Activated B cell treated with CpG ODN at 0.5 μM for 24 hours (primary cell): ENCODE results near the gene CCL22. TPM values are rescaled to one million over a fixed set of nuclear protein-coding genes. Genes with fewer than 3 reads are reported as not detected.

ENCODE experiments used
- ATAC-seq: fragments of 200-7000 bp; cut with Tn5 transposase; one replicate; pipeline ENCODE4 v1.10.0; 2021; ENCODE audit warnings: low read depth, mild to moderate bottlenecking, moderate library complexity
- CTCF ChIA-PET: fragments of 350-600 bp; sonication (Branson Sonifier 250); formaldehyde crosslinking; loops from one replicate; lab custom pipeline; 2021; ENCODE audit warnings: antibody characterized with exemption; lab: Charles Lee
- POLR2A ChIA-PET: fragments of 350-600 bp; sonication (Branson Sonifier 250); formaldehyde crosslinking; loops from one replicate; lab custom pipeline; 2021; ENCODE audit warnings: antibody characterized with exemption; lab: Charles Lee
- DNase-seq: peaks from one replicate; pipeline ENCODE4 v3.0.0; 2022
- H3K27ac Mint-ChIP-seq: one replicate; pipeline ENCODE4 v1.8.0; 2020; ENCODE audit warnings: mixed read lengths
- H3K27me3 Mint-ChIP-seq: one replicate; pipeline ENCODE4 v1.8.0; 2021; ENCODE audit warnings: mixed read lengths
- H3K36me3 Mint-ChIP-seq: one replicate; pipeline ENCODE4 v1.8.0; 2021; ENCODE audit warnings: low read depth, mixed read lengths
- H3K4me1 Mint-ChIP-seq: one replicate; pipeline ENCODE4 v1.8.0; 2021; ENCODE audit warnings: mixed read lengths
- H3K4me3 Mint-ChIP-seq: one replicate; pipeline ENCODE4 v1.8.0; 2020; ENCODE audit warnings: mild to moderate bottlenecking, mixed read lengths
- H3K9me3 Mint-ChIP-seq: one replicate; pipeline ENCODE4 v1.8.0; 2020; ENCODE audit warnings: mixed read lengths
- intact Hi-C: fragments of 100-400 bp; cut with micrococcal nuclease; formaldehyde crosslinking; loops from one replicate; pipeline ENCODE4 v1.15.1; 2024
- total RNA-seq: library from RNA; stranded (reverse); gene quantifications from 2 replicates; pipeline ENCODE4 v1.2.3, GENCODE V29; 2022
- TF ChIP-seq, protein P1 (sequence below): fragments of 200-600 bp; IDR thresholded peaks from one replicate; pipeline ENCODE4 v1.8.0; 2022; ENCODE audit warnings: antibody characterized with exemption, mild to moderate bottlenecking

CCL22 gene
- total RNA-seq, 1 donor from 2014 or later, result 288 TPM

GRCh38 chr16:57361404-57361803, 2.8 kb downstream of the CCL22 start:
- peaks cover 25% of the 10 kb centered on the region for H3K36me3 Mint-ChIP-seq
- TF ChIP-seq, protein P1, sequence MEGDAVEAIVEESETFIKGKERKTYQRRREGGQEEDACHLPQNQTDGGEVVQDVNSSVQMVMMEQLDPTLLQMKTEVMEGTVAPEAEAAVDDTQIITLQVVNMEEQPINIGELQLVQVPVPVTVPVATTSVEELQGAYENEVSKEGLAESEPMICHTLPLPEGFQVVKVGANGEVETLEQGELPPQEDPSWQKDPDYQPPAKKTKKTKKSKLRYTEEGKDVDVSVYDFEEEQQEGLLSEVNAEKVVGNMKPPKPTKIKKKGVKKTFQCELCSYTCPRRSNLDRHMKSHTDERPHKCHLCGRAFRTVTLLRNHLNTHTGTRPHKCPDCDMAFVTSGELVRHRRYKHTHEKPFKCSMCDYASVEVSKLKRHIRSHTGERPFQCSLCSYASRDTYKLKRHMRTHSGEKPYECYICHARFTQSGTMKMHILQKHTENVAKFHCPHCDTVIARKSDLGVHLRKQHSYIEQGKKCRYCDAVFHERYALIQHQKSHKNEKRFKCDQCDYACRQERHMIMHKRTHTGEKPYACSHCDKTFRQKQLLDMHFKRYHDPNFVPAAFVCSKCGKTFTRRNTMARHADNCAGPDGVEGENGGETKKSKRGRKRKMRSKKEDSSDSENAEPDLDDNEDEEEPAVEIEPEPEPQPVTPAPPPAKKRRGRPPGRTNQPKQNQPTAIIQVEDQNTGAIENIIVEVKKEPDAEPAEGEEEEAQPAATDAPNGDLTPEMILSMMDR, result no peak
- DNase-seq (no peak), ATAC-seq (no peak)
- ChIA-PET POLR2A (interaction anchor here (0.6 to 1.2 kb wide), 4 partner anchors 13 to 633 kb away, joined by 3 to 8 read pairs (median 5); no protein-coding TSS in a partner anchor), CTCF (no interaction called here)
- peaks cover 32% of the 10 kb centered on the region for H3K4me1 Mint-ChIP-seq
- intact Hi-C loops, result no loop called here
- no peak overlapping the region for H3K27ac Mint-ChIP-seq
- H3K9me3 Mint-ChIP-seq, result no peaks in the 10 kb centered on the region
- H3K27me3 Mint-ChIP-seq, result no peaks in the 10 kb centered on the region
- H3K4me3 Mint-ChIP-seq, result peak overlapping the region; percentile 71

GRCh38 chr16:57364143-57364542, 5.6 kb downstream of the CCL22 start:
- ChIA-PET CTCF (no interaction called here), POLR2A (no interaction called here)
- Mint-ChIP-seq H3K4me3 (no peak overlapping the region), H3K27me3 (peaks cover 2% of the 10 kb centered on the region), H3K27ac (no peak overlapping the region), H3K4me1 (peaks cover 12% of the 10 kb centered on the region), H3K9me3 (no peaks in the 10 kb centered on the region), H3K36me3 (peaks cover 25% of the 10 kb centered on the region)
- TF ChIP-seq, protein P1, result no peak
- DNase-seq (no peak), ATAC-seq (no peak)
- intact Hi-C loops, result no loop called here

- TF ChIP-seq, protein P1, result no peak
- DNase-seq (no peak), ATAC-seq (no peak)
- POLR2A ChIA-PET, result no interaction called here
- H3K36me3 Mint-ChIP-seq, result peaks cover 16% of the 10 kb centered on the region
- intact Hi-C loops, result no loop called here
- CTCF ChIA-PET, result interaction anchor here (0.7 kb wide), 1 partner anchor 129 kb away, joined by 3 read pairs; no protein-coding TSS in a partner anchor
- no peaks in the 10 kb centered on the region for H3K4me1 Mint-ChIP-seq
- H3K9me3 Mint-ChIP-seq, result no peaks in the 10 kb centered on the region
- H3K4me3 Mint-ChIP-seq, result no peak overlapping the region
- peak overlapping the region; percentile 4 for H3K27ac Mint-ChIP-seq
- peaks cover 2% of the 10 kb centered on the region for H3K27me3 Mint-ChIP-seq
These were observed 8.0 kb downstream of the CCL22 start for GRCh38 chr16:57366544-57367040.

GRCh38 chr16:57367116-57367752, 8.7 kb downstream of the CCL22 start:
- H3K36me3 Mint-ChIP-seq, result peaks cover 16% of the 10 kb centered on the region
- POLR2A ChIA-PET, result no interaction called here
- no peak overlapping the region for H3K4me3 Mint-ChIP-seq
- ATAC-seq (no peak), DNase-seq (no peak)
- no peak overlapping the region for H3K27ac Mint-ChIP-seq
- intact Hi-C loops, result no loop called here
- CTCF ChIA-PET, result interaction anchor here (0.7 kb wide), 1 partner anchor 128 kb away, joined by 3 read pairs; no protein-coding TSS in a partner anchor
- TF ChIP-seq, protein P1, result no peak
- H3K4me1 Mint-ChIP-seq, result no peaks in the 10 kb centered on the region
- no peaks in the 10 kb centered on the region for H3K9me3 Mint-ChIP-seq
- H3K27me3 Mint-ChIP-seq, result peaks cover 2% of the 10 kb centered on the region
